Heart left ventricle (tissue), 13 donors: ENCODE data around the gene TRAF3.

Source experiments
- POLR2A ChIP-seq, 2 donors: fragments of 450-650 bp; IDR thresholded peaks; one replicate each; pipeline ENCODE4 v1.6.1; 2017; ENCODE audit warnings: antibody characterized with exemption in 2 of 2, mild to moderate bottlenecking in 2 of 2, moderate library complexity in 2 of 2
- TF ChIP-seq, protein P1 (sequence below), 12 donors: fragments of 200-600 bp; sonication (generic) in 4 of 12; IDR thresholded peaks; one replicate each; pipeline versions ENCODE4 v1.5.0 to v1.8.0; 2018 to 2022; ENCODE audit warnings: antibody characterized with exemption in 12 of 12, mild to moderate bottlenecking in 5 of 12
- donor health status: ischemic (EF 13 %, LVEDD 7.1; RV severe dilation, severe dysfunction).
- donor health status: DM: no; HTN: yes; CAD: no.
- donor health status: DM: no; HTN: no; CAD: no.
- donor health status: ischemic (EF 25% LVEDD 6.9; RV normal size, moderate dysfunction).
- donor health status: ischemic (EF 25% LVEDD 5.7; RV mildly dilated, moderate dysfunction).
- donor health status: ischemic (EF 35%, LVEDD 5.7; RV mildly dilated, moderate dysfunction).
- donor health status: nonischemic (EF 11% LVEDD 7.7; RV severe dilation, severe dysfunction).
- donor health status: DM: yes; HTN: yes; CAD: no.
- donor health status: PGD.
- donor health status: ischemic (EF 29% LVEDD 5.4; RV normal size, mild dysfunction).
- donor health status: nonischemic (EF 23%, LVEDD 6.1; RV moderate dilation, normal function).

DNA sequence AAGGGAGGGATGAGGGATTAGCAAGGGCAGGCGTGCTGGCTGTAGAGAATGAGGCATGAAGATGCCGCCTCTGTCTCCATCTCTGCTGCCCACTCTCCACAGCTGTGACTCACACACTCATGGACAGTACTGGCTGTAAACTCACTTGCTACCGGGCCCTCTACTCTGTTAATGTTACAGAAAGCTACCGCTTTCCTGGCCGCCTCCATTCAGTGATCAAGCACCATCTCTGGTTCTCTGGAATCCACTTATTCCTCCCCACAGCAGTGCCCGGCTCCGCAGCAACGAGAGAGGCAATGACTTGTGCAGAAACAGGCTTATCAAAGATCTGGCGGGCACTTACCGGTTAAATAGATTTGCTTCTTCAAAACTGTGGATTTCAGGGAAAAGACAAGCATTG lies 180.0 kb downstream of the TRAF3 start:
- TF ChIP-seq, protein P1, sequence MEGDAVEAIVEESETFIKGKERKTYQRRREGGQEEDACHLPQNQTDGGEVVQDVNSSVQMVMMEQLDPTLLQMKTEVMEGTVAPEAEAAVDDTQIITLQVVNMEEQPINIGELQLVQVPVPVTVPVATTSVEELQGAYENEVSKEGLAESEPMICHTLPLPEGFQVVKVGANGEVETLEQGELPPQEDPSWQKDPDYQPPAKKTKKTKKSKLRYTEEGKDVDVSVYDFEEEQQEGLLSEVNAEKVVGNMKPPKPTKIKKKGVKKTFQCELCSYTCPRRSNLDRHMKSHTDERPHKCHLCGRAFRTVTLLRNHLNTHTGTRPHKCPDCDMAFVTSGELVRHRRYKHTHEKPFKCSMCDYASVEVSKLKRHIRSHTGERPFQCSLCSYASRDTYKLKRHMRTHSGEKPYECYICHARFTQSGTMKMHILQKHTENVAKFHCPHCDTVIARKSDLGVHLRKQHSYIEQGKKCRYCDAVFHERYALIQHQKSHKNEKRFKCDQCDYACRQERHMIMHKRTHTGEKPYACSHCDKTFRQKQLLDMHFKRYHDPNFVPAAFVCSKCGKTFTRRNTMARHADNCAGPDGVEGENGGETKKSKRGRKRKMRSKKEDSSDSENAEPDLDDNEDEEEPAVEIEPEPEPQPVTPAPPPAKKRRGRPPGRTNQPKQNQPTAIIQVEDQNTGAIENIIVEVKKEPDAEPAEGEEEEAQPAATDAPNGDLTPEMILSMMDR (IDR thresholded peaks at IDR 0.05): no peak
- TF ChIP-seq POLR2A (IDR thresholded peaks at IDR 0.05): no peak
